Trophoblast cell (in vitro differentiated cells and primary cell): ENCODE measurements around the gene CYP3A4.
"Not testable (repeated sequence)": the region's sequence is repeated elsewhere in the genome, so short reads cannot be mapped to it uniquely, and the experiment has no call there.

Experiments used
- DNase-seq, 2 donors: peaks; one replicate each; pipeline ENCODE4 v3.0.0-alpha.2; 2016
- H2AFZ ChIP-seq: 2 replicates; pipeline ENCODE4 v1.6.1; 2013; ENCODE audit warnings: low read length, moderate library complexity, mild to moderate bottlenecking; ENCODE audit not compliant: insufficient read depth, poor library complexity
- H2AK5ac ChIP-seq: 2 replicates; pipeline ENCODE4 v1.6.1; 2013; ENCODE audit warnings: mild to moderate bottlenecking, low read length
- H2BK120ac ChIP-seq: 2 replicates; pipeline ENCODE4 v1.6.1; 2013; ENCODE audit warnings: low read length, mild to moderate bottlenecking, moderate library complexity; ENCODE audit not compliant: insufficient read depth, poor library complexity
- H2BK12ac ChIP-seq: 2 replicates; pipeline ENCODE4 v1.6.1; 2013; ENCODE audit warnings: mild to moderate bottlenecking, low read length, moderate library complexity
- H2BK5ac ChIP-seq: 2 replicates; pipeline ENCODE4 v1.6.1; 2013; ENCODE audit warnings: low read length, low read depth, moderate library complexity, mild to moderate bottlenecking; ENCODE audit not compliant: poor library complexity
- H3K14ac ChIP-seq: 2 replicates; pipeline ENCODE4 v1.6.1; 2013; ENCODE audit warnings: mild to moderate bottlenecking, low read length
- H3K18ac ChIP-seq: 2 replicates; pipeline ENCODE4 v1.6.1; 2013; ENCODE audit warnings: mild to moderate bottlenecking, low read length
- H3K23ac ChIP-seq: 2 replicates; pipeline ENCODE4 v1.6.1; 2013; ENCODE audit warnings: low read length
- H3K27ac ChIP-seq: 2 replicates; pipeline ENCODE4 v1.5.1; 2013; ENCODE audit warnings: low read depth, mild to moderate bottlenecking, inconsistent platforms, low read length, moderate library complexity
- H3K27me3 ChIP-seq: 2 replicates; pipeline ENCODE4 v1.6.1; 2013; ENCODE audit warnings: inconsistent platforms, mild to moderate bottlenecking, low read length, moderate library complexity; ENCODE audit not compliant: insufficient read depth
- H3K36me3 ChIP-seq, 2 experiments: 1 replicate in 1 of 2; 2 replicates in 1 of 2; pipeline ENCODE4 v1.6.1; 2013; ENCODE audit warnings: low read length in 2 of 2, mild to moderate bottlenecking in 2 of 2, moderate library complexity in 1 of 2; ENCODE audit not compliant: insufficient read depth in 2 of 2, control insufficient read depth in 1 of 2
- H3K4ac ChIP-seq: 2 replicates; pipeline ENCODE4 v1.6.1; 2013; ENCODE audit warnings: low read depth, mild to moderate bottlenecking, low read length, moderate library complexity
- H3K4me1 ChIP-seq, 2 experiments: 1 replicate in 1 of 2; 2 replicates in 1 of 2; pipeline ENCODE4 v1.6.1; 2013; ENCODE audit warnings: low read length in 2 of 2, mild to moderate bottlenecking in 2 of 2, moderate library complexity in 1 of 2; ENCODE audit not compliant: insufficient read depth in 2 of 2, control insufficient read depth in 1 of 2
- H3K4me2 ChIP-seq: 2 replicates; pipeline ENCODE4 v1.6.1; 2013; ENCODE audit warnings: inconsistent platforms, mild to moderate bottlenecking, low read length, moderate library complexity
- H3K4me3 ChIP-seq: 2 replicates; pipeline ENCODE4 v1.5.1; 2013; ENCODE audit warnings: mild to moderate bottlenecking, low read depth, low read length, inconsistent platforms
- H3K79me1 ChIP-seq: one replicate; pipeline ENCODE4 v1.6.1; 2013; ENCODE audit warnings: low read length
- H3K79me2 ChIP-seq: 2 replicates; pipeline ENCODE4 v1.6.1; 2013; ENCODE audit warnings: low read length, mild to moderate bottlenecking; ENCODE audit not compliant: control insufficient read depth, insufficient read depth, poor library complexity
- H3K9ac ChIP-seq: 2 replicates; pipeline ENCODE4 v1.6.1; 2013; ENCODE audit warnings: mild to moderate bottlenecking, low read length
- H3K9me3 ChIP-seq: 2 replicates; pipeline ENCODE4 v1.6.1; 2013; ENCODE audit warnings: low read depth, mild to moderate bottlenecking, control low read depth, inconsistent platforms, low read length; ENCODE audit not compliant: insufficient read depth
- H4K12ac ChIP-seq: 2 replicates; pipeline ENCODE4 v1.6.1; 2013; ENCODE audit warnings: low read depth, mild to moderate bottlenecking, low read length, moderate library complexity
- H4K8ac ChIP-seq: 2 replicates; pipeline ENCODE4 v1.6.1; 2013; ENCODE audit warnings: low read depth, mild to moderate bottlenecking, low read length, moderate library complexity
- H4K91ac ChIP-seq: one replicate; pipeline ENCODE4 v1.6.1; 2013; ENCODE audit warnings: low read depth, mild to moderate bottlenecking, low read length, moderate library complexity
- WGBS: extraction: QIAGEN DNeasy Blood & Tissue Kit; methylation state at CpG from one replicate; pipeline ENCODE4 v1.1.7; 2013; ENCODE audit warnings: missing lambda C conversion rate; ENCODE audit not compliant: insufficient read length, insufficient coverage; ENCODE audit errors: extremely low coverage; 5-methylcytosine and 5-hydroxymethylcytosine counted together

The CYP3A4 gene

DNA sequence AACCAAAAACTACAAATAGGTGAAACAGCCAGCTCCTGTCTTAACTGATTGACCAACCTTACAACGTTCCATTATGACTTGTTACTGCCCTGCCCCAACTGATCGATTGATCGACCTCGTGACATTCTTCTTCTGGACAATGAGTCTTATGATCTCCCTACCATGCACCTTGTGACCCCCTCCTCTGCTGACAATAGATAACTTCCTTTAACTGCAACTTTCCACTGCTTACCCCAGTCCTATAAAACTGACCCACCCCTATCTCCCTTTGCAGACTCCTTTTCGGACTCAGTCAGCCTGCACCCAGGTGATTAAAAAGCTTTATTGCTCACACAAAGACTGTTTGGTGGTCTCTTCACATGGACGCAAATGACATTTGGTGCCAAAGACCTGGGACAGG is 60.8 kb downstream of the CYP3A4 start:
- H2BK120ac ChIP-seq, H3K27me3 ChIP-seq, H3K4me2 ChIP-seq, H3K9ac ChIP-seq, H3K4me3 ChIP-seq, H3K9me3 ChIP-seq, H3K4me1 ChIP-seq, H3K36me3 ChIP-seq, H2BK12ac ChIP-seq, H3K27ac ChIP-seq, H4K91ac ChIP-seq, H2AFZ ChIP-seq, DNase-seq, H3K79me2 ChIP-seq, H4K12ac ChIP-seq, H3K4ac ChIP-seq, H2AK5ac ChIP-seq, H3K23ac ChIP-seq, H3K14ac ChIP-seq, H3K18ac ChIP-seq: not testable (repeated sequence)
- peak overlapping the region; percentile 23 for H2BK5ac ChIP-seq
- H4K8ac ChIP-seq, result peak overlapping the region; percentile 29
- H3K79me1 ChIP-seq, result peaks cover 11% of the 10 kb centered on the region
- WGBS, result no CpG with 5 or more reads among the region's 6 CpGs

DNA sequence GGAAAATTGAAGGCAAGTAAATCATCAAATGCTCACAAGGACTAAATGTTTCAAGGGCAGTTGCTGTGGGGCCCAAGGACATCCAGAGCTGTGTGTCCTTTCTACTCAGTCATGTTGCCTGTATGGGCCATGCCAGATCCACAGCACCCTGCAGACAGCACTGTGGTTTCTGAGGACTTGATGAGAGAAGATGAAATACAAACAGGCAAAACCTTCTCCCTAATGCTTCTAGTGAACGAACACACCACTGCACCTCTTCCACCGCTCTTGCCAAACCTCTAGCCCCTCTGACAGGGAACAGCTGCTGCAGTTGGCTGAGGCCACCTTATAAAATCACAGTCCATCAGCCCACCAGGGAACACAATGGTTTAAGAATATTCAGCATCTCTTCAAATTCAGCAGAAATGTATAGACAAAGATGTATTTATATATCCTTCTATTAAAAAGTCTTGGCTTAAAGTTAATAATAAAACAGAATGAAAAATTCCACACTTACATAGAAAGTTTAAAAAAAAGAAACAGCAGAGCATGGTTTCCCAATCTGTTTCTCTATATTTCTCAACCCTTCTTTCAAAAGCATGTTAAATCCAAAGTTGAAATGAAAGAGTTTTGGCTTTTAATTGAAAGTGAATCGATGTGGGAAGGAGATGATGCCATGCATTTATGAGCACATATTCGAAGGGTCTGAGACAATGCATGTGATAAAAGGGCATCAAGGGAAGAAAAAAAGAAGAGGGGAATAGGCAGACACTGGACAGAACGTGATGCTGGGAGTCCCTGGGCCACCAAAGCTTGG is 63.0 kb downstream of the CYP3A4 start:
- Histone ChIP-seq H4K8ac (no peak overlapping the region), H2AFZ (no peak overlapping the region), H3K36me3 (no peaks in the 10 kb centered on the region), H3K9ac (no peak overlapping the region), H3K79me2 (peaks cover 2% of the 10 kb centered on the region), H3K4me2 (no peak overlapping the region), H3K14ac (no peak overlapping the region), H4K91ac (no peak overlapping the region), H3K27ac (no peak overlapping the region), H4K12ac (no peak overlapping the region), H3K27me3 (no peaks in the 10 kb centered on the region), H3K18ac (no peak overlapping the region), H3K4me3 (no peak overlapping the region), H3K4ac (no peak overlapping the region), H3K9me3 (no peaks in the 10 kb centered on the region), H2BK120ac (no peak overlapping the region), H2BK5ac (no peak overlapping the region), H3K79me1 (peaks cover 3% of the 10 kb centered on the region), H3K4me1 (peaks cover 3% of the 10 kb centered on the region in 2 experiments), H2BK12ac (no peak overlapping the region), H3K23ac (no peak overlapping the region), H2AK5ac (no peak overlapping the region)
- no peak for DNase-seq
- no CpG with 5 or more reads among the region's 5 CpGs for WGBS

DNA sequence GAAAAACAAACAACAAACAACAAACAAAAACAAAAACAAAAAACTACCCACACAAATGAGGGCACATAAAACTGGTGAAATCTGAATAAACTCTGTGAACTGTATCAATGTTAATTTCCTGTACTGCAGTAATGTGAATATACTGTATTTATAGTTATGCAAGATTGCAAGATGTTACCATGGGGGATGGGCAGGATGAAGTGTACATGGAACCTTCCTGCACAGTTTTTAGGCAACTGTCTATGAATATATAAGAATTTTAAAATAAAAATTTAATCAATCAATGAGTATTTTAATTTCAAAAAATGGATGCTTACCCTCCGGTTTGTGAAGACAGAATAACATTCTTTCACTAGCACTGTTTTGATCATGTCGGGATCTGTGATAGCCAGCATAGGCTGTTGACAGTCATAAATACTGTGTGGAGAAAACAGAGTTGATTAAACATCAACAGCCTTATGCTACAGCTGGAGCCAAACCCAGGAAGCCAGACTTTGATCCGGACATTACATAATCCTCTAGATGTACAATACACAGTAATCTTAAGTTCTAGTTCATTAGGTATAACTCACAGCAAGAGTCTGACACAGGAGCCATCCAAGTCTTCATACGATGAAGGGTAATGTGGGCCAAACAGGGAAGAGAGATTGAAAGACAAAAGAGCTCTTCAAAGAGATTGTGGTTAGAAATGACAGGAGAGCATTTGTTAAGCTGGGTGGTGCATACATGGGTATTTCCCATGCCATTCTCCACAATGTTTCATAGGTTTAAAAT is 63.8 kb downstream of the CYP3A4 start:
- no CpG with 5 or more reads among the region's 4 CpGs for WGBS
- no peak overlapping the region for H2BK12ac ChIP-seq
- peaks cover 1 to 3% of the 10 kb centered on the region in 2 experiments for H3K4me1 ChIP-seq
- H3K18ac ChIP-seq, result no peak overlapping the region
- DNase-seq, result no peak
- no peak overlapping the region for H3K4ac ChIP-seq
- no peaks in the 10 kb centered on the region for H3K9me3 ChIP-seq
- no peak overlapping the region for H4K12ac ChIP-seq
- no peak overlapping the region for H3K23ac ChIP-seq
- H3K27ac ChIP-seq, result no peak overlapping the region
- H4K8ac ChIP-seq, result no peak overlapping the region
- H3K4me2 ChIP-seq, result no peak overlapping the region
- no peaks in the 10 kb centered on the region for H3K27me3 ChIP-seq
- H2AK5ac ChIP-seq, result no peak overlapping the region
- no peak overlapping the region for H2BK5ac ChIP-seq
- no peak overlapping the region for H2BK120ac ChIP-seq
- H3K79me1 ChIP-seq, result peaks cover 3% of the 10 kb centered on the region
- no peak overlapping the region for H3K4me3 ChIP-seq
- H3K9ac ChIP-seq, result no peak overlapping the region
- no peaks in the 10 kb centered on the region for H3K36me3 ChIP-seq
- H3K14ac ChIP-seq, result no peak overlapping the region
- H3K79me2 ChIP-seq, result peaks cover 2% of the 10 kb centered on the region
- no peak overlapping the region for H2AFZ ChIP-seq
- H4K91ac ChIP-seq, result no peak overlapping the region

DNA sequence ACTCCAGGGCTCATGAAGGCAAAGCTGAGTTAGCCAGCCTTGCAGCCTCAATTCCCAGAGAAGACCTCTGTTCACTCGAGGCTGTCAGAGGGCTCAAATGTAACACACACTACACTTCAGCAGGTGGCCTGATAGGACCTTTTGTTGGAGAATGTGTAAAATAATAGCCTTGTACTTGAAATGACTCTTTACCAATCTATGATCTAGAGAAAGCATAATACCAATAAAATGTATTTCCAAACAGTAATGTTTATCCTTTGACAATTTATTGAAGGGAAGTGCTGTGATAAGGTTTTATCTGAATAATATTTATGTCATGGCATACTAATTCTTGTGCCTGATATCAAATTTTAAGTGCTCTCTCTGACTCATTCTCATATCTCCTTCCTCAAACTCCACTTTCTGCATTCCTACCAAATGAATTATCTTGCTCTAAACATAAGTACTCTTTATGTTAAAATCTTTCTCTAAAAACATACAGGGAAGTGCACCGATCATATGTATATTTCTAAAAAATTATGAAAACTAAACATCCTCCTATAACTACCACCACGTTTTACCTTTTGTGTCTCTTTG is 69.9 kb downstream of the CYP3A4 start:
- H3K79me2 ChIP-seq, result no peaks in the 10 kb centered on the region
- no peak overlapping the region for H3K4me3 ChIP-seq
- no peak overlapping the region for H3K27ac ChIP-seq
- no peak overlapping the region for H3K14ac ChIP-seq
- no CpG with 5 or more reads among the region's 3 CpGs for WGBS
- H3K4me2 ChIP-seq, result no peak overlapping the region
- no peaks in the 10 kb centered on the region for H3K4me1 ChIP-seq
- H3K79me1 ChIP-seq, result no peaks in the 10 kb centered on the region
- no peak overlapping the region for H4K12ac ChIP-seq
- no peaks in the 10 kb centered on the region for H3K36me3 ChIP-seq
- H2AK5ac ChIP-seq, result no peak overlapping the region
- H3K23ac ChIP-seq, result no peak overlapping the region
- no peak overlapping the region for H4K91ac ChIP-seq
- no peak overlapping the region for H4K8ac ChIP-seq
- no peak overlapping the region for H3K18ac ChIP-seq
- H3K27me3 ChIP-seq, result no peaks in the 10 kb centered on the region
- no peak overlapping the region for H2BK12ac ChIP-seq
- H3K4ac ChIP-seq, result no peak overlapping the region
- H2AFZ ChIP-seq, result no peak overlapping the region
- no peak overlapping the region for H3K9ac ChIP-seq
- H3K9me3 ChIP-seq, result no peaks in the 10 kb centered on the region
- no peak overlapping the region for H2BK5ac ChIP-seq
- DNase-seq, result peak in 1 of 2 donors; percentile 36
- H2BK120ac ChIP-seq, result no peak overlapping the region
